Measurements from ENCODE around the gene LRP4. TPM values are rescaled to one million over a fixed set of nuclear protein-coding genes. Genes with fewer than 3 reads are reported as not detected.

The LRP4 gene
- total RNA-seq, 1 experiment from 2014 or later, result 0.54 TPM

DNA sequence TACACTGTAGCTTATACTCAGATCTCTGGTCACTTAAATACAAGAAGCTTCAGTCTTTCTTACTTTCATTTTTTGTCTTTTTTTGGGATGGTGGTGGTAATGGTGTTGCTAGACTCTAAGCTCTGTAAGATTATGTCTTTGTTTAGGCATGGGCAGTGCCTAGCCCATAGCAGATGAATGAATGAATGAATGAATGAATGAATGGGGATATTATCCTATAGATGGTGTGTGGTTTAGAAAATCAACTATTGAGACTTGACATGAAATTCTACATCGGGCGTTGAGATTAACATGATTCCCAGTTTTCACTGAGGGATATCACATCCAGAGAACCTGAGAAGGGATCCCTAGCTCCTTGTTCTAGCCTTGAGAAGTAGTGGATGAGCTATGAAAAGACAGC, 62.5 kb downstream of the LRP4 start:
- DNase-seq (ENCODE audit: extremely low read depth, low read depth), result no peak

DNA sequence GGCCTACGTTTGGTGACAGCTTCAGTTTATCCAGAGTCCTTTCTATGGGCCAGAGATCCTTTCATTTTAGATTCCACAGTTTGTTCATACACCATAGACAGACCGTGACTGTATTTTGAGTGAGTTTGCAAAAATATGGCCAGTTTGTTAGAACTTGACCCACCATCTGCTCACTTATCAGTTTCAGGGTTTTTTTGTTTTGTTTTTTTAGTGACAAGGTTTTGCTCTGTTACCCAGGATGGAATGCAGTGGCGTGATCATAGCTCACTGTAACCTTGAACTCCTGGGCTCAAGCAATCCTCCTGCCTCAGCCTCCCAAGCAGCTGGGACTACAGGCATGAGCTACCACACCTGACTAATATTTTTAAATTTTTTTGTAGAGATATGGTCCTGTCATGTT, 63.2 kb downstream of the LRP4 start:
- DNase-seq (ENCODE audit: extremely low read depth, low read depth), result no peak

DNA sequence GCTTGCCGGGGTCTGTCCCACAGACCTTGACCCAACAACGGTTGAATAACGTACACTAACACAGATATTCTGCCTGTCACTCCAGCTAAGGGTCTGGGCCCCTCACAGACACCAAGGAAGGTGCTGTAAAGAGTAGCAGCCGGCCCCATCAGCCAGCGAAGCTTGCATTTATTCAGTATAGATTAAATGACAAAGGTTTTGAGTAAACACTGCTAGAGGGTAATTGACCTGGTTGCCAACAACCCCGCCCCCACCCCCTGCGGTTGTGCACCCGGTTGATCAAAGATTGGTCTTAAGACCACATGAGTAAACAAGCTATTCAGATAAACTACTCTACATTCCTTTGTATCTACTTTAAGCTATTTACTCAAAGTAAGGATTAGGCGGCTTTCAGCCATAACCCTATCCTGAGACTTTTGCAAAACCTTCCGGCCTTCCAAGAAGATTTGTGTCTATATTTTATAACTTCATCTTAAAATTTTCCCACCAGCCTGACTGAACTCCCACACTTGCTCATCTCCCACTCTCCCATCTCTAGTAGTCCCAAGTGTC, 67.4 kb downstream of the LRP4 start:
- no peak for DNase-seq (ENCODE audit: extremely low read depth, low read depth)

DNA sequence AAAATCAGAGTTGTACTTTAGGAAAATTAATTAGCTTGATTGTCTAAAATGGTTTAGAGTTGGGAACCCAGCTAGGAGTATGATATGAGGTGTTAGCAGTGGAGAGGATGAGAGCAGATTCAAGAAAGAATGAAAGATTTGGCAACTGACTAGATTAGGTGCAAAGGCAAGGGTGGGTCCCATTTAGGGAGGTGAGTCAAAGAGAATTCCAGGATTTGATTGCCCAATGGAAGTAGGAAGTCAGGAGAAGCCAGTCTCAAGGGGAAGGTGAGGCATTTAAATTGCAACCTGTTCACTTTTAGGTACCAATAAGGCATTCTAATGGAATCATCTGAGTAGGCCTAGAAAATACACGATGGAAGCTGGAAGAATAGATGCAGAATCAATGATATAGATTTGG, 68.7 kb downstream of the LRP4 start:
- no peak for DNase-seq (ENCODE audit: extremely low read depth, low read depth)

DNA sequence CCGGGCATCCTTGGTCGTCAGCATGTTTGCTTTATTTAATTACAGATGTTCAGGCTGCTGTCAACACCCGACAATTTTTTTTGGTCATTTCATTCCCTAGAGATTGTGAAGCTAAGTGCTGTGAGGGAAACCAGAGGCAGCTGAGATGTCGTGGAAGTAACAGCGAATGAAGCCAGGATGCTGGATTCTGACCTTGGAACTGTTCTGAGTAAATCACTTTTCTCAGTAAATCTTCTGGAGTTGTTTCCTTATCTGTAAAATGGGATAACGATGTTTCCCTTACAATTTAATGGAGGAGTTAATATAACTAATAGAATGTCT, 71.9 kb downstream of the LRP4 start:
- DNase-seq (ENCODE audit: extremely low read depth, low read depth), result no peak

DNA sequence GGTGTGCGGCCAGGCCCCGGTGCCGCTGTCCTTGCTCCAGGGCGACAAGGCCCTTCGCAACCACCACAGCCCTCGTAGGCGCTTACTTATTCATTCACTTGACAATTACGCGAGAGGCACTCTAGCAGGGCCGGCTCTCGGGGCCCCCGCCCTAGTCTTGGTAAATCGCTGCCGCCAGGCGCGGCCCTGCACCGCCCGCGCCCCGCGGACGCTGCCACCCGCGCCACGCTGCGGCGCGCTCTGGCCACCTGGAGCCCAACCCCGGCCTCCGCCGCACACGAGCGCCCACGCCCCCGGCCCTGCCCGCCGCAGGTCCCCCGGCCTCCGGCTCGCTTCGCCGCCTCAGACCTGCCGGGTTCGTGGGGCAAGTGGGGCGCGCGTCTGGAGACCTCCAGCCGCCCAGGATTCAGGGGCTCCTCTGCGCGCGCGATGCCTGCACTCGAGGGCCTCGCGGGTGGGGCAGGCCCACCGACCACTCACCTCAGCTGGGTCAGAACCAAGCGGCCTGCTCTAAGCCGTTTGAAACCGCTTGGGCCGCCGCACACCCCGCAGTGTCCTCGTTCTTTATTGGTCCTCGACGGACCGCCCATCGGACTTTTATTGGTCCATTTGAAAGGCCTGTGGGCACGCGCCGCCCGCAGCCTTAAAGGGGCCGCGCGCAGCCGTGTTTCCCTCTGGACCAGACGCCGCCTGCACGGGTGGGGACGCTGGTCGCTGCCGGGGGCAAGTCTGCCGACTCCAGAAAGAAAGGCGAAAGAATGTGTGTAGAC, 72.4 kb downstream of the LRP4 start, which contains the start of gene CKAP5:
TSS of gene CKAP5 (minus strand) at position 541 of the 770 bp plus-strand sequence. CDS start 25,049 bp downstream, outside the sequence.
- DNase-seq (ENCODE audit: extremely low read depth, low read depth), result peak; percentile 80

DNA sequence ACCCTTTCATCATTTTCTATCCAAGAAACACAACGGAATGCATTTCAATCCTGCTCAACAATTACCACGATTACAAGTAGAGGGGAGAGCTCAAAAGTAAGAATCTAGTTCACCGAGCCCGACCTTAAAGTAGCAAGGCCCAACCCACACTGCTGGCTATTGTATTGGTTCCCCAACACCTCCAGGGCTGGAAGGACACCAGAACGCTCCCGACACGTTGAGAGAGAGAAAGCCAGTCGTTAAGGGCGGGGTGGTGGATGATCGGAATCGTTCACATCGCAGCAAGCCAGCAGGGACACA, 73.0 kb downstream of the LRP4 start:
- DNase-seq (ENCODE audit: extremely low read depth, low read depth), result no peak

DNA sequence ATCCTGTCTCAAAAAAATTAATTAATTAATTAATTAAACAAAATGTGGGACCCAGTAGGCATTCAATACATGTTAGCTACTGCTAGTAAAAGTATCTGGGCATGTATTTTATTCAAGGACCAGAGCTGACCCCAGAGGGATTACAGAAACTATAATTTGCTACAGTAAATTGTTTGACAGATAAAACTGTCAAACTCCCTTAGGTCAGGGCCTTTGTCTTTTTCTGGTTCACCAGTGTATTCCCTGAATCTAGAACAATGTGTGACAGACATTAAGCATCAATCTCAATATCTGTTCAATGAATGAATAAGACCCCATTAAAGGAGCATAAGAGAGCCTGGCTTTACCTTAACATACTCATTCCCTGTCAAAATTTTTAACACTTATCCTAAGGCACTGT, 78.2 kb downstream of the LRP4 start:
- no peak for DNase-seq (ENCODE audit: extremely low read depth, low read depth)

DNA sequence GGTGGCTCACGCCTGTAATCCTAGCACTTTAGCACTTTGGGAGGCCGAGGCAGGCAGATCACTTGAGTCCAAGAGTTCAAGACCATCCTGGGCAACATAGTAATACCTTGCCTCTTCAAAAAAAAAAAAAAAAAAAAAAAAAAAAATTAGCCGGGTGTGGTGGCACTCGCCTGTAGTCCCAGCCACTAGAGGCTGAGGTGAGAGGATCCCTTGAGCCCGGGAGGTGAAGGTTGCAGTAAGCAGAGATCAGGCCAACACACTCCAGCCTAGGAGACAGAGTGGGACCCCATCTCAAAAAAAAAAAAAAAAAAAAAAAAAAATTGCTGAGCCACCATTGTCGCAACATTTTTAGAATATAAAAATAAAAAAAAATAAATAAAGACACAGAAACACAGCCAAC, 79.8 kb downstream of the LRP4 start:
- DNase-seq (ENCODE audit: extremely low read depth, low read depth), result no peak

DNA sequence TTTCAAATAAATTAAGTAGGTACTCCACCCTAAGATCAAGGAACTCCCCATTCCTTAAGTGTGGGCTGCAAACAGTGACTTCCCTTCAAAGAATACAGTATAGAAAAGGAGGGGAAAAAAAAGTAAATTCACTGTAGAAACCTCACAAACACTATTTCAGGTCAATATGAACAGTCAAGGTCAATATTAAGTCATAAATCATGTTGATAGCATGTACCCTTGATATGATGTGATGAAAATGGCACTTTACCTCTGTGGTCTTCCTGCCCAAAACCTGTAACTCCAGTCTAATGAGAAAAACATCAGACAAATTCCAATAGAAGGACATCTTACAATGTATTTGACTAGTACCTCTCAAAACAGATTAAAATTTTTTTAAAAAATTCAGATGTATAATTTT, 80.5 kb downstream of the LRP4 start:
- DNase-seq (ENCODE audit: extremely low read depth, low read depth), result no peak

DNA sequence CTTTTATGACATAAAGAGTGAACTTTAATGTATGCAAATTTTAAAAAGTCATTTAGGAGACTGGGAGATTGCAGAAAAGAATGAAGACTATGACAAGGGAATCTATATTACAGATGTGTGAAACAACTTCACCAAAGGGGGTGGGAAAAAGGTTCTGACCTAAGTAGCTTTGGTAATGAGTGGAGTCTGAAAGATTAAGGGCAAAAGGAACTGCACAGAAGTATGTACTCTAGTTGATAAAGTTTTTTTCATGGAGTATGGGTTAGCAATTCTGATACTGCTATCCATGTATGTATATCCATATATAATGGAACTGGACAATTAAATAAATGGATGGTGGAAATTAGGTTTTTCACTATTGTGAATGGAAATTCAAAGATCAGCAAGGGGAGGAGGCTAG, 81.5 kb downstream of the LRP4 start:
- DNase-seq (ENCODE audit: extremely low read depth, low read depth), result no peak

DNA sequence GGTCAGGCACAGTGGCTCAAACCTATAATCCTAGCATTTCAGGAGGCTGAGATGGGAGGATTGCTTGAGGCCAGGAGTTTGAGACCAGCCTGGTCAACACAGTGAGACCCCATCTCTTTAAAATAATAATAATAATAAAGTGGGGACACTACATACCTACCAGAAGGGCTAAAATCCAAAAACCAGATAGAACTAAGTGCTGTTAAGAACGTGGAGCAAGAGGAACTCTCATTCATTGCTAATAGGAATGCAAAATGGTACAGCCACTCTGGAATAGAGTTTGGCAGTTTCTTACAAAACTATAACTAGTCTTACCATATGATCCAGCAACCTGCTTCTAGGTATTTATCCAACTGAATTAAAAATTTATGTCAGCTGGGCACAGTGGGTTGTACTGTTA, 81.9 kb downstream of the LRP4 start:
- no peak for DNase-seq (ENCODE audit: extremely low read depth, low read depth)

DNA sequence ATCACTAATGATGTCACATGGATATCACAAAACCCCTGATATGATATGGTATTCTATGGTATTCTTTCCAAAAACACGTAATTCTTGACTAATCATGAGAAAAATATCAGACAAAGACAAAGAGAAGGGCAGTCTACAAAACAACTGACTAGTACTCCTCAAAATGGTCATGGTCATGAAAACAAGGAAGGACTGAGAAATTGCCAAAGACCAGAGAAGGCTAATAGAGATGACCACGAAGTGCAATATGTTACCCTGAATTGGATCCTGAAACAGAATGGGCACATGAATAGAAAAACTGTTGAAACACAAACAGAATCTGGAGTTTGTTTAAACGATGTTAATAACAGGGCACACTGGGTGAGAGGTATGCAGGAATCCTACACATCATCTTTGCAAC, 82.5 kb downstream of the LRP4 start:
- DNase-seq (ENCODE audit: extremely low read depth, low read depth), result no peak

DNA sequence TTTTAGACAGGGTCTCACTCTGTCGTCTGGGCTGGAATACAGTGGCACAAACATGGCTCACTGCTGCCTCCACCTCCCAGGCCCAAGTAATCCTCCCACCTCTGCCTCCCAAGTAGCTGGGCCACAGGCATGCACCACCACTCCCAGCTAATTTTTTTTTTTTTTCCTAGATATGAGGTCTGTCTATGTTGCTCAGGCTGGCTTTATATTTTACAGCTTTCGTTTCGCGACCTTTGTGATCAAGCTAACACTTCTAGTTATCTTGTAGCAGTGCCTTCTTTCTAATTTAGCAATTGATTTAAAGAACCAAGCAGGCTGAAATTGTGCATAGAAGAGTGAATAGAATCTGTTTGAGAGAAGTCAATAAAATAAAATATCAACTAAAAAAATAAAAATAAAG, 83.5 kb downstream of the LRP4 start:
- DNase-seq (ENCODE audit: extremely low read depth, low read depth), result no peak

DNA sequence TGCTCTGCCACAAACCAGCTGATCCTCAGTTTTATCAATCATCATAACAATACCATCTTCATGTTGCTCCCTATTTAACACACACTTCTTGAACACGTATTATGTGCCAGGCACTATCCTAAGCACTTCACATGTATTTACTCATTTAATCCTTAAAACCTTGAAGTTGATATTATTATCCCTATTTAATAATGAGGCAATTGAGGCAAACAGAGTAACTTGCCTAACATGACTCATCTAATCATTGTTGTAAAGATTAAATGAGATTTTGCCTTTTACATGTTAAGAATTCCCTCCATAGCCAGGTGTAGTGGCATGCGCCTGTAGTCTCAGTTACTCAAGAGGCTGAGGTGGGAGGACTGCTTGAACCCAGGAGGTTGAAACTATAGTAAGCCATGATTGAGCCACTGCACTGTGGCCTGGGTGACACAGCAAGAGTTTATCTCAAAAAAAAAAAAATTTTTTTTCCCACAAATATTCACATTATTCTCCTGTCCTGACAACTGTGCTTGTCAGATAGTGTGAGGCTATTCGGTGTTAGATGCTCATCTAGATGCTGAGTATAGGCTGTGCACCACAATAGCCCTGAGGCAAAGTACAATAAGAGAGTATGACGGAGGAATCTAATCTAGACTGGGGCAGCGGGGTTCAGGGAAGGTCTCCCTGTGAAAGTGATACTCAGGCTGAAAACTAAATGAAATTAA, 85.7 kb downstream of the LRP4 start:
- DNase-seq (ENCODE audit: extremely low read depth, low read depth), result no peak

DNA sequence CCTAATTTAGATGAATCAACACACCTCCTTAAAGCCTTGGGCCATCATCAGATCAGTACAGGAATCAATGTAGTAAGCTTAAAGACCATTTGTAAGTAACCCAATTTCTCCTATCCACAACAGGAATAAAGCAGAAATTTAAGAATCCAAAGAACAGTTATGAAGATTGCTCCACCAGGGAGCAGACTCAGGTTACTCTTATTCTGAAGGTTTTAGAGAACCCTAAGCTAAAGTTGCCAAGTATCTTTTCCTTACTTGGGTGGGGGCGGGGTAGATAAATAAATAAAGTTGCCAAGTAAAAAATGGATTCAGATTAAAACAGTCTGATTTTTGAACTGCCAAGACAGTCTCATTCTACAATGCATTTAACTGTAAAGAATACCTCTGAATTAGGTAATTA, 90.4 kb downstream of the LRP4 start:
- no peak for DNase-seq (ENCODE audit: extremely low read depth, low read depth)

DNA sequence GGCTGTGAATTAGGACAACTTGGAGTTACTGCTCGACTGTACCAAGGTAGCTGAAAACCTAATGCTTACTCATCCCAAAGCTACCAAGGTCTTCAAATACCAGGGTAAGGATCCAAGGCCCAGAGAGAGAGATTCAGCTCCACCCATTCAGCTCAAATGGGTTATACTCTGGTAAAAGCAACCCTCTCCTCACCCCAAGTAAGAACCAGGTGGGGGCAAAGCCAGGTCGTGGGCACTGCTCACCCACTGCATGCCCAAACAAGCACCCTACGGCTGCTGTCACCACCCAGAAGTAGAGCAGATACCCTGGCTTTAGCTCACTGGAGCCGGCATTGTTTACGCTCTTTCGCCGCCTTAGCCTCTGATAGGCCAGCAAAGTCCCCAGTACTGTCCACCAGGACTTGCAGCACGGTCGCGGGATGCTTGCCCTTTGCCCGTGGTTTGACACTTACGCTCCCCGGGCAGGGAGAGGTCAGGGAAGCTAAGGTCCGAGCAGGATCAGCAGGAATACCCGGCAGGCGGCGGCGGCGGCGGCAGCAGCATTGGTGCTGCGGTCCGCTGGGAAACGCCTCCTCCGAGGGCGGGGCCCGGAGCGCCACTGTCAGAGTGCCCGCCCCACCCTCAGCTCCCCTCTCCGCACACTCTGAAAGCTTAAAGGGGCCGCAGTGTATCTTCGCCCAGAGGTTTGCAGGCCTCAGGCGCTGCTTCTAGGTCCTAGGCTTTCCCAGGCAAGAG, 91.9 kb downstream of the LRP4 start:
- DNase-seq (ENCODE audit: extremely low read depth, low read depth), result peak; percentile 34

DNA sequence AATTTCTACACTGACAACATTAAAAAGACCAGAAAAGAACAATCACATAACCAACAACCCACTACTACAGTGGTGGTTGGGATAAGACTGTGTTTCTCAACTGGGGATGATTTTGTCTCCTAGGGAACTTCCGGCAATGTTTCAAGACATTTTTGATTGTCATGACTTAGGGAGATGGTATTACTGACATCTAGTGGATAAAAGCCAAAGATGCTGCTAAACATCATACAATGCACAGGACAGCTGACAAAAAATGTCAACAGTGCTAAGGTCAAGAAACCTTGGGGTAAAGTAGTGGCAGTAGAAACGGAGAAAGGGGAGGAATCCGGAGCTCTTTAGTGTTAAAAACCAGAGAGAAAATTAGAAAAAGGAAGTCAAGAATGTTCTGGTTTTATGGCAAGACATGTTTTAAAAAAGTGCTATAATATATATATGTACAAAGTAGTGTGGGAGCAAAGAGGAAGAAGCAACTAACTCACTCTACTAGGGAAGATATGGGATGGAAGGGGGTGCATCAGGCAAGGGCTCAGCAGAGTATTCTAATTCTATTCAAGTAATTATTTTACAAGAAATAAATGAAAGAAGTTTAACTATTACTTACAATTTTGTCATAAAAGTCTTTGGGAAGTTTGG, 109.4 kb downstream of the LRP4 start:
- DNase-seq (ENCODE audit: extremely low read depth, low read depth), result peak; percentile 27

Data from NCI-H460 (cell line).